MG63 (cell line): ENCODE results near the gene RBM6. TPM values are rescaled to one million over a fixed set of nuclear protein-coding genes. Genes with fewer than 3 reads are reported as not detected.
"Not testable (repeated sequence)": the region's sequence is repeated elsewhere in the genome, so short reads cannot be mapped to it uniquely, and the experiment has no call there.

ENCODE experiments used
- DNase-seq: peaks from one replicate; pipeline ENCODE4 v3.0.0-alpha.2; 2020
- H3K27me3 ChIP-seq: fragments of 250-450 bp; sonication (Bioruptor Pico); 2 replicates; pipeline ENCODE4 v1.5.1; 2020; ENCODE audit warnings: mild to moderate bottlenecking, moderate library complexity
- H3K36me3 ChIP-seq: fragments of 250-450 bp; sonication (Bioruptor Pico); 2 replicates; pipeline ENCODE4 v1.5.1; 2020; ENCODE audit warnings: mild to moderate bottlenecking, moderate library complexity
- H3K4me3 ChIP-seq: fragments of 250-450 bp; sonication (Bioruptor Pico); 2 replicates; pipeline ENCODE4 v1.5.1; 2020; ENCODE audit warnings: mild to moderate bottlenecking, moderate library complexity
- H3K9me3 ChIP-seq: fragments of 250-450 bp; sonication (Bioruptor Pico); 2 replicates; pipeline ENCODE4 v1.5.1; 2020; ENCODE audit warnings: mild to moderate bottlenecking, moderate library complexity
- total RNA-seq: library from RNA; depleted of rRNA; stranded (reverse); fragments of >200 nt; shearing (Covaris generic); gene quantifications from 2 replicates; pipeline ENCODE4 v1.2.3, GENCODE V29; 2014; ENCODE audit warnings: low replicate concordance

Gene RBM6
- total RNA-seq, 1 experiment from 2014 or later: 13.2 TPM

DNA sequence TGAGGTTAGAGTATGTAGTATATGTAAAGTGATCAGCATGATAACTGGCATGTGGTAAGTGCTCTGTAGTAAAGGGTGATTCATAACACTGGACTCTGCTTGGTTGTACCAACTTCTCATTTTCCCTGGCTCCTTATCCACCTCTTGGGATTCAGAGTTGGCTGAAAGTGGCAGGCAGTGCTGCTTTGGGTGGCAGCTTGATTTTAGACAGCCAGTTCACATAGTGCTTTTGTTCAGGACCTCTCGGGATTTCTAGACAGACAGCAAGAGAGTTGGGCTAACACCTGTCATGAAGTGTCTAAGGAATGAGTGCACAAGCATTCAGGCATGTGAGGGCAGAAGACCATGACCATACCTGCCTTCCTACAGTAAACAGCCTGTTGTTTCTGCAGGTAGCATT is 69.0 kb downstream of the RBM6 start:
- Histone ChIP-seq H3K4me3 (no peak overlapping the region), H3K9me3 (no peaks in the 10 kb centered on the region), H3K27me3 (no peaks in the 10 kb centered on the region), H3K36me3 (no peaks in the 10 kb centered on the region)
- DNase-seq: peak; percentile 40

DNA sequence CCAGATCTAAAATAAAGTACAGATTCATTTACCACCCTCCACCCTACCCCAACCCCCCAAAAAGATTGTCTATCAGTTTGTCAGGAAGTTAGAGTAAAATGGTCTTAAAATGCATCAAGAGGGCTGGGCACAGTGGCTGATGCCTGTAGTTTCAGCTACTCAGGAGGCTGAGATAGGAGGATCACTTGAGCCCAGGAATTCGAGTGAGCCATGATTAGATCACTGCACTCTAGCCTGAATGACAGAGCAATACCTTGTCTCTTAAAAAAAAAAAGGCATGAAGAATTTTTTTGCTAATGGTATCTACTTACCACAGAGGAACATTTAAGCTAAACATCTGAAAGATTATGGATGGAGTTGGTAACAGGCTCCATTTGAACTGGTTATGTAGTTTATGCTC is 71.0 kb downstream of the RBM6 start:
- Histone ChIP-seq H3K4me3 (no peak overlapping the region), H3K36me3 (no peaks in the 10 kb centered on the region), H3K27me3 (no peaks in the 10 kb centered on the region), H3K9me3 (no peaks in the 10 kb centered on the region)
- peak; percentile 39 for DNase-seq

DNA sequence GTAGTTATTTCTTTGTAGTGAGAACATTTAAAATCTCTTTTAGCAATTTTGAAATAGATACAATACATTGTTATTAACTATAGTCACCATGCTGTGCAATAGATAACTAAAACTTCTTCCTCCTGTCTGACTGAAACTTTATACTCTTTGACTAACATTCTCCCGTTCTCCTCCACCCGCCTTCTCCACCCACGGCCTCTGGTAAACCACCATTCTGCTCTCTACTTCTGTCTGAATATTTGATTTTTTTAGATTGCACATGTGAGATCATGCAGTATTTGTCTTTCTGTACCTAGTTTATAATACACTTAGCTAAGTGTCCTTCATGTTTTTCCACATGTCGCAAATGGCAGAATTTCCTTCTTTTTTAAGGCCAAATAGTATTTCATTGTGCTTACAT is 76.0 kb downstream of the RBM6 start:
- no peak overlapping the region for H3K4me3 ChIP-seq
- no peaks in the 10 kb centered on the region for H3K27me3 ChIP-seq
- no peaks in the 10 kb centered on the region for H3K9me3 ChIP-seq
- DNase-seq: no peak
- H3K36me3 ChIP-seq: no peaks in the 10 kb centered on the region; the same call in 1 of the 2 replicates

DNA sequence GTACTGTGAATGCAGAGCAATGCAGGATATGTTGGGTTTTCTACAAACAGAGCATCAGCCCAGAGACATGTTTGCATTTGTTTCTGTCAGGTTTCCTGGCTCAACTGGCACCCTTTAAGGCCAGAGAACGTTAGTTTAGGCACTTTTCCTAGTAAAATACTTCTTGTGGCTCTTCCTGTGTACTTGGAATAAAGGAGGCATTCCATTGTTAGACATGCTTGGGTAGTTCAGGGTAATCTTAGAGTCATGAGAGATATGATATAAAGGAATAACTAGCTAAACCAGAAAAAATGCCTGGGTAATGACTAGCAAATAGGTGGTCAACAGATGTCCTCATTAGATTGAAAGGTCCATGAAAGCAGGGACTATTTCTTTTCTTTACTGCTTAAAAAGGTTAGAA is 88.4 kb downstream of the RBM6 start:
- DNase-seq: peak; percentile 6
- Histone ChIP-seq H3K9me3 (no peaks in the 10 kb centered on the region), H3K27me3 (no peaks in the 10 kb centered on the region), H3K36me3 (no peaks in the 10 kb centered on the region; the same call in 1 of the 2 replicates), H3K4me3 (no peak overlapping the region)

GRCh38 chr3:50031201-50031600 is 91.3 kb downstream of the RBM6 start:
- not testable (repeated sequence) for DNase-seq, H3K27me3 ChIP-seq, H3K4me3 ChIP-seq, H3K9me3 ChIP-seq, H3K36me3 ChIP-seq

- Histone ChIP-seq H3K4me3 (no peak overlapping the region), H3K9me3 (no peaks in the 10 kb centered on the region), H3K36me3 (peaks cover 7% of the 10 kb centered on the region), H3K27me3 (no peaks in the 10 kb centered on the region)
- no peak for DNase-seq
Measured at GRCh38 chr3:50044976-50045375, 105.0 kb downstream of the RBM6 start.

DNA sequence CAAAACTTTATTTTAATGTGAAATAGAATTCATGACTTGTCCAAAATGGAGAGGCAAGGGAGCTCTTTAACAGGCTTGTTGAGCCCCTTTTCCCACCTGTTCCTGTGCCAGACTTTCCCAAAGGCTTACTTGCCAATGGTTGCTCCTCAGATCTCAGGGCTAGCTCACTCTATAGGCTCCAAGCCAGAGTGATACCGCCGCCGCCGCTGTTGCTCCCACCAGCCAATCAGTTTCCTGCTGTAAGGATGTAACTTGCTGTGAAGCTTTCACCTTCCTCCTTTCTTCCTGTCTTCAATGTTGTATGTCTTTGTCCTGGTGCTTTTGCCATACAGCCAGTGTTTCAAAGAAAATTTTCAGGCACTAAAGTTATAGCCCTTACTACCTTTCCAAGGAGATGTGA is 107.5 kb downstream of the RBM6 start:
- no peak overlapping the region for H3K4me3 ChIP-seq

DNA sequence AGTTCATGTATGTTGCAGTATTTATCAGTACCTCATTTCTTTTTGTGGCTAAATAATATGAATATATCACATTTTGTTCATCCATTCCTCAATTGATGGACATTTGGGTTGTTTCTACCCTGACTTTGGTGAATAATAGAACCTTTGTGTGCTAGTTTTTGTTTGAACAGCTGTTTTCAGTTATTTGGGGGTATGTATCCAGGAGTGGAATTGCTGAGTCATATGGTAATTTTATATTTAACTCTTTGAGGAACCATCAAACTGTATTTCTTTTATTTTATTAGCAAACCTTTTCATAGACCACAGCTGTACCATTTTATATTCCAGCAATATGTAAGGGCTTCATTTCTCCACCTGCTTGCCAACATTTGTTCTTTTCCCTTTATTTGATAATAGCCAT is 110.4 kb downstream of the RBM6 start:
- Histone ChIP-seq H3K9me3 (no peaks in the 10 kb centered on the region), H3K36me3 (peaks cover 10% of the 10 kb centered on the region), H3K4me3 (no peak overlapping the region), H3K27me3 (no peaks in the 10 kb centered on the region)
- DNase-seq: no peak

More for the DNA sequence above, 107.5 kb downstream of the RBM6 start:
- Histone ChIP-seq H3K9me3 (no peaks in the 10 kb centered on the region), H3K27me3 (no peaks in the 10 kb centered on the region), H3K36me3 (peaks cover 10% of the 10 kb centered on the region)
- DNase-seq: no peak

GRCh38 chr3:50057756-50058155 is 117.8 kb downstream of the RBM6 start:
- no peaks in the 10 kb centered on the region for H3K9me3 ChIP-seq
- no peak overlapping the region for H3K4me3 ChIP-seq
- no peak for DNase-seq
- no peaks in the 10 kb centered on the region for H3K27me3 ChIP-seq
- H3K36me3 ChIP-seq: peaks cover 29% of the 10 kb centered on the region

- DNase-seq: no peak
- Histone ChIP-seq H3K4me3 (no peak overlapping the region), H3K27me3 (no peaks in the 10 kb centered on the region), H3K36me3 (peaks cover 27% of the 10 kb centered on the region), H3K9me3 (no peaks in the 10 kb centered on the region)
Measured at GRCh38 chr3:50068134-50068533, 128.2 kb downstream of the RBM6 start.

- no peak overlapping the region for H3K4me3 ChIP-seq
- no peaks in the 10 kb centered on the region; the same call in none of the 2 replicates for H3K36me3 ChIP-seq
- H3K9me3 ChIP-seq: no peaks in the 10 kb centered on the region
- no peaks in the 10 kb centered on the region for H3K27me3 ChIP-seq
- DNase-seq: no peak
Measured at GRCh38 chr3:50078091-50078490, 138.1 kb downstream of the RBM6 start.

- Histone ChIP-seq H3K36me3 (no peaks in the 10 kb centered on the region; the same call in none of the 2 replicates), H3K4me3 (no peak overlapping the region), H3K27me3 (no peaks in the 10 kb centered on the region), H3K9me3 (no peaks in the 10 kb centered on the region)
- DNase-seq: no peak
Measured at GRCh38 chr3:50078622-50079021, 138.7 kb downstream of the RBM6 start.

- not testable (repeated sequence) for H3K9me3 ChIP-seq, H3K27me3 ChIP-seq, H3K36me3 ChIP-seq, H3K4me3 ChIP-seq, DNase-seq
Measured at GRCh38 chr3:50084951-50085350, 145.0 kb downstream of the RBM6 start.

DNA sequence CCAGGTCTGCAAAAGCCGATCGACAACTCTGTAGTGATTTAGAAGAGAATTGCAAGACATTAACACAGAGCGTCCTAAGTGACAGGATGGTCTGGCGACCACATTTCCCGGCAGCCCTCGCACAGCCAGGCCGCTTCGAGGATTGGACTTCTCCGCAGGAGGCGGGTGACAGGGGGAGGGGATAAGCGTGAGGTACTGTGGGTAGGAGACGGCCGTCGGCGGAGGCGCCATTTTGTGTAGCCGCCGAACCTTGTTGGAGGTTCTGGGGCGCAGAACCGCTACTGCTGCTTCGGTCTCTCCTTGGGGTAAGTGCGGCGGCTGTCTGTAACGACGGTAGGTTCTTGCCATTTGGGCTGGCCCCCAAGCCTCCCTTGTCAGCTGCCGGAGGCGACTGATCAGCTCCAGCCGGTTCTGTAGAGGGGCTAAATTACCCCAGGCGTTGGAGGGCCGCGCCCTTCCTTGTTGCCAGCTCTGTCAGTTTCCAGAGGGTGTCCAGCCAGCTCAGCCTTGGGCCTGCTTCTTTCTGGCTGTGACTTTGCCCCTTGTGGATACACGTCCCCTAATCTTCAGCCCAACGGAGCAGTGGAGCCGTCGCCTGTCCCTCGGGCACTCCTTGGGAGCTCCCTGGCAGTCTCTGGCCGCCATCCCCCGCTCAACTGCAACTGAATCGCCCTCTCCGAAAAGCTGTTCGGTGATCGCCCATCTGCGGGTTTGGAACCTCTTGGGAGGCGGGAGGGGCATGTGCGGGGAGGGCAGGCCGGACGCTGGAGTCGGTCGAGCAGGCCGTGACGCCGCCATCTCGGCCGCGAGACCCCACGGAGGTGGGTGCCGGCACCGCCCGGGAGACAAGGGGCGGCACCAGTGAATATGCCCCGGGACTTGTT is 149.0 kb downstream of the RBM6 start, which contains the start of gene RBM5:
Gene RBM5, plus strand, starts transcription at position 195 of the 884 bp plus-strand sequence. CDS start 1,516 bp downstream, outside the sequence.
- no peaks in the 10 kb centered on the region for H3K27me3 ChIP-seq
- H3K4me3 ChIP-seq: peak within 1 kb of the TSS; percentile 88
- peak; percentile 92 for DNase-seq
- H3K9me3 ChIP-seq: no peaks in the 10 kb centered on the region
- H3K36me3 ChIP-seq: peaks cover 38% of the 10 kb centered on the region

DNA sequence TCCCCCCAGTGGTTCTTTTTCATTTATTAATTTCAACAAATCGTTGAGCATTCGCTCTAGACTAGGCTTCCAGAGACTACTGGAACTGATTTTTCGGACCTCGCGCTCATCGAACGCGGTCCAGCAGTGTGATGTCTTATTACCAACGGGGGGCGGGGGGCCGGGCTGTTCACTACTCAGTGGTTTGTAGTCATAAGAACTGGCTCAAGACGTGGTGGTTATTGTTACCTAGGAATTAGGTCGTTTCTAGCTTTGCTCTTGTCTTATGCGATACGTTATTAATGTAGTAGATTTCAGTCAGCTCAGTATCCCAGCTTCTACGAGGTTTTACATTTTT is 149.6 kb downstream of the RBM6 start:
- DNase-seq: peak; percentile 43
- Histone ChIP-seq H3K9me3 (no peaks in the 10 kb centered on the region), H3K4me3 (peak overlapping the region; percentile 88), H3K36me3 (peaks cover 43% of the 10 kb centered on the region), H3K27me3 (no peaks in the 10 kb centered on the region)

- H3K27me3 ChIP-seq: no peaks in the 10 kb centered on the region
- no peak for DNase-seq
- H3K36me3 ChIP-seq: peaks cover 55% of the 10 kb centered on the region
- no peak overlapping the region for H3K4me3 ChIP-seq
- H3K9me3 ChIP-seq: no peaks in the 10 kb centered on the region
Measured at GRCh38 chr3:50090984-50091383, 151.0 kb downstream of the RBM6 start.

DNA sequence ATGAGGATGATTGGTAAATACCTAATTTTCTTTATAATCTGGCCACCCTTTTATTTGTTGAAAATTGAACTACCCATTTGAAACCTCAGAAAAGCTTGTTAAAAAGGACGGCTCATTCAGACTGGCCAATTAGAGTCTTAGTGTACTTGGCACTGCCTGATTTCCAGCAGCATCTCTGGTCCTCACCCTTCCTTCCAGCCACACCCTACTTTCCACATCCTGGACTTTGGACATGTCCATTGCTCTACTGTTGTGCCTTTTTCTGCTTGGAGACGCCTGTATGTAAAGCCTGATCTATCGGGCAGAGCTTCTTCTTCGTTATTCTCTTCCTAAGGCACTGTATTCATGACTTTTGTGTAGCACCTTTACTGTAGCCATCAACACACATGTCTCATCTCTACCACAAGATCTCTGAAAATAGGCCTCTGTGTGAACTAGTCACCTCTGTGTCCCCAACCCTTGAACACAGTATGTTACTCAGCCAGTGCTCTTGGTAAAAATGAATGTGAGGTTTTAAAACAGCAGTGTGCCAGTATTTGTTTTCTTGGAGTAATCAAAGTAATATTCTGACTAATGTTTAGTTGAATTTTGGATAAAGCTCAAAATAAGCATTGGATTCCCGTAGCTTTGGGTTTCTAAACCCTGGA is 155.5 kb downstream of the RBM6 start:
- Histone ChIP-seq H3K9me3 (no peaks in the 10 kb centered on the region), H3K36me3 (peaks cover 61% of the 10 kb centered on the region), H3K27me3 (no peaks in the 10 kb centered on the region), H3K4me3 (no peak overlapping the region)
- no peak for DNase-seq

GRCh38 chr3:50100386-50100785 is 160.4 kb downstream of the RBM6 start:
- Histone ChIP-seq H3K4me3 (no peak overlapping the region), H3K27me3 (no peaks in the 10 kb centered on the region), H3K9me3 (no peaks in the 10 kb centered on the region), H3K36me3 (peaks cover 69% of the 10 kb centered on the region)
- no peak for DNase-seq
